Head of caudate nucleus (tissue), 42 donors: ENCODE measurements around the gene TNFRSF14.
A peak's percentile ranks its signal among the peaks of the same experiment; 100 is the strongest.

Source experiments
- DNase-seq, 42 donors: peaks; one replicate each; pipeline versions ENCODE4 v3.0.0 to v3.0.0-alpha.2; 2020 to 2021; ENCODE audit warnings: mixed read lengths in 7 of 42
- intact Hi-C: fragments of 100-400 bp; cut with DNase I; formaldehyde crosslinking; loops from one replicate; pipeline ENCODE4 v1.15.0; 2022

The TNFRSF14 gene

DNA sequence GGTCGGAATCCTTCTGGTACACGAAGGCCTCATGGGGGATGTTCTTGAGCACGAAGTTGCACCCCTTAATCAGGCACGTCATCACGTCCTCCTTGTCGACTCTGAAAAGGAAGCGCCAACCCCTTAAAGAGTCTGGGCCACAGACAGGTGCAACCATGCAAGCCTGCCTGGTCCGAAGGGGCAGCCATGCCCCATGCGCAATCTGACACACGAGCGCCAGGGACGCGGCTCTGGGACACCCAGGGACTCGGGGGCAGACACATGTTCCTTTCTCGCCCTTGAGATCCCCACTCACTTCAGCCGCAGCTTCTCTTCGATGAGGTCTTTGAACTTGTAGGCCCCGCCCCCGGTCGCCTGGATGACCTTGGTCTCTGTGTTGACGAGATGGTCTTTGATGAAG lies 35.4 kb upstream of the TNFRSF14 start:
- no peak for DNase-seq
- intact Hi-C loops: no loop called here

DNA sequence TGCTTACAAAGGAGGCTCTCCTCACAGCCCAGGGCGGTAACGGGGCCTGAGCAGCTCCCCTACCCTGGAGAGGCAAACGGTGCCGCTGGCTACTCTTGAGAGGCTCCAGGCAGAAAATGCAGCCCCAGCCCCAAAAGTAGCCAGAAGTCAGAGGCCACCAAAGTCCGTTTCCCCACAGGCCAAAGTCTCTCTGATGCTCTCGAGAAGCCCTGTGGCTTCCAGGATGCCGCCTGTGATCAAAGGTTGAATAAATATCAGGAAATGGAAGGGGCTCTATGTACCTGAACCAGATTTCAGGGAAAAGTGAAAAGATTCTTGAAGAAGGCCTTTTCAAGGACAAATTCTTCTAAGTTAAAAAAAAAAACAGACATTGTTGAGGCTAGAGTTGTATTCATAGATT lies 33.9 kb upstream of the TNFRSF14 start:
- DNase-seq: no peak
- intact Hi-C loops: no loop called here

DNA sequence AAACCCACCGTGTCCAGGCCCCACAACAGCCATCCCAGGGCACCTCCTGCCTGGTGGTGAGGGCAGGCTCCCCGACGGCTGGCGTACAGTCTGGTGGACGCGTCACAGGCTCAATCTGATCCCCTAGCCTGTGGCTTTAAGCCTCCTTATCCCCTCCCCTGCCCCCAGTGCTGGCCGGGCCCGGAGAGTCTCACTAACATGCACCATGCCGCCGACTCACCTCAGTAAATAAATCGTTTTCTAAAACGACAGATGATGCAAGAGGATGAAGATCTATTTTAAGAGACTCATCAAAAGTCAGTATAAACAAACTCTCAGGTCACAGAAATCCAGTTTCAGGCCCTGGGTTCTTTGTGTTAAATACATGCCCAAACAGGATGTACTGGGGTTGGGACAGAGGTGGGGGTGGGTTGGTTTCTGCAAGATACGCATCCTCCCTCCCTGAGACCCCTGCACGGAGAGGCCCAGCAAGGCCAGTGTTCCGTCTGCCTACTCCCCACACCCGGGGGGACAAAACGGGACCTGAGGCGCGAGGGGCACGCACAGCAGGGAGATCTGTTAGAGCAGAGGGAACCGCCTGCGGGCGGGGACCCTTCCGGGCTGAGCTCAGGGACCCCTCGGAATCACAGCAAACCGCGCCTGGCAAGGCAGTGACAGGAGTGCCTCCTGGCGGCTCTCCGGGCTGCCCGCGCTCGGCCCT lies 32.8 kb upstream of the TNFRSF14 start:
- intact Hi-C loops: no loop called here
- DNase-seq: no peak

DNA sequence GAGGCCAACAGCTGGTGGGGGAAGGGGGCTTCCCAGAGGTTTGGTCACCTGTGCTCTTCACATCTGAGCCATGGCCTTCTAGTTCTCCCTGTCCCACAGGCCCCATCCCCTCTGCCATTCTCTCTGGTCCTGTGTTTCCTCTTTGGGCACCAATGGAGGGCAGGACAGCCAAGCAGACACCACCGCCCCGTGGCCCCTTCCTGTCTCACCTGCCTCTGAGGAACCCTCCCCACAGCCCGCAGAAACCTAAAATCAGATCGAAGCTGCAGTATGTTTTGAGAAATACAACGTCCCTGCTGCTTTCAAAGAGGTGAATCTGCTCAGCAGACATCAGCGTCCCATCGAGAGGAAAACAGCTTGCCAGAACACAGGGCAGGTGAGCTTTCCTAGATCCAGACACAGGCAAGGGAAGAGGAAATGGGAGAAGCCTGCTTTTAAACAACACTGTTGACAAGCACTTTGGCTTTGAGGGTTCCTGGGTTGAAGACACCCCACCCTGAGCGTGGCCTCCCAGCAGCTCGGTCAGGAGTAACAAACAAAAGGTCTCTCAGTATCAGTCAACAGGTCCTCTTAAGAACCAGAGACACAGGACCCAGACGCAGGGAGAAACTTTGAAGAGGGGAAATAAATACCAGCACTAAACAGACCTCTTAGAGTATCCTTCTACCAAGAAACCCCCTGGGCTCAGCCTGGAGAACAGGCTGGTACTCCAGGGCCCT lies 32.1 kb upstream of the TNFRSF14 start:
- peak in 1 of 42 donors; percentile 12 for DNase-seq
- intact Hi-C loops: no loop called here

DNA sequence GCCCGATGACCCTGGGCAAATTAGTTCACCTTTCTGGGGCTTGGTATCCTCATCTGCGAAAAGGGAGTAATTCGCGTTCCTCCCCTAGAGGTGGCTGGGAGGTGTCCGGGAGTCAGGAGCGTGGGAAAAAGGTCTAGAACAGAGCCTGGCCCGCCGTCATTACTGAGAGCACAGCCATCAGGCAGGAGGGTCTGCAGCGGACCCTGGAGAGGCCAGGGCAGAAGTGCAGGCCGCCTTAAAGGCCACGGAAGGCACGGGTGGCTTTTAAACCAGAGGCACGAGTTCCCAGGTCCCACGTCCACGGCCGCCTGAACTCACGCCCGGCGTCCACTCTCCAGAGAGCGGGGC lies 30.6 kb upstream of the TNFRSF14 start:
- DNase-seq: no peak
- intact Hi-C loops: no loop called here

DNA sequence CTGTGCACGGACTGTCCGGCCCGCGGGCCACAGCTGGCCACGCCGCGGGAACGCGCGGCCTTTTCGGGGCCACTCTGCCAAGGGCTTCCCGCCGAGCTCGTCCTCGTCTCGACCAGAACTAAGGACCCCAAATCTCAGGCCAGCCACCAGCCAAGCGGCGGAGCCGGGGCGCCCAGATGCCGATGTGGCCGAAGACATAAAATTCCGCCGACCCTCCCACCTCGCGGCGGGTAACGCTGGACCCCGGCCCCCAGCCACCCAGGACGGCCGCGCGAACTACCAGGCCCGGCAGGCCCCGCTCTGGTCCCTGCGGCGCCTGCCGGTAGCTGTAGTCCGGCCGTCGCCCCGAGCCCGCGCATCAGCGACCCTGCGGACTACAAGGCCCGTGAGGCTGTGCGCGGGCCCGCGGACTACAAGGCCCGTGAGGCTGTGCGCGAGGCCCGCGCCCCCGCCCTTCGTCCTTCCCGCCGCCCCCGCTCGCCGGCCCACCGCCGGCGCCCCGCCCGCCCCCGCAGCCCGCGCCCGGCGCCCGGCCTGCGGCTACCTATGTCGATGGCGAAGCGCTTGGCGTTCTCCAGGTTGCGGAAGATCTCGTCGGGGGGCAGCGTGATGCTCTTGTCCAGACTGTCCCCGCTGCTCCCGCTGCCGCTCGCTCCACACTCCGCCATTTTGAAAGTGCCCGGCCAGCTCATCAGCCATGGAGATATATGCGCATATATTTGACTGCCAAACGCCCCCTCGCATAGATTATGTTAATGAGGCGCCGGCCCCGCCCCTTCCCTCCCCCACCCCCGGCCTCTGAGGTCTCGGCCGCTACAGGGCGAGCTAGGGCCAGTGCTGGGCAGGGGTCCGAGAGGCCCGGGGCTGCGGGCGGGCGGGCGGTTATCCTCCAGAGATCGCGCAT lies 30.0 kb upstream of the TNFRSF14 start, which contains the start of gene PANK4:
Gene PANK4, minus strand, starts transcription at position 677 of the 904 bp plus-strand sequence. Its CDS starts 9 bp downstream, at position 668.
- DNase-seq: peak; percentile 86 to 97 (median 93)
- intact Hi-C loops: loop anchor here (2.0 kb wide), 1 partner anchor 61 kb away; the partner anchor contains the start of gene PRXL2B

DNA sequence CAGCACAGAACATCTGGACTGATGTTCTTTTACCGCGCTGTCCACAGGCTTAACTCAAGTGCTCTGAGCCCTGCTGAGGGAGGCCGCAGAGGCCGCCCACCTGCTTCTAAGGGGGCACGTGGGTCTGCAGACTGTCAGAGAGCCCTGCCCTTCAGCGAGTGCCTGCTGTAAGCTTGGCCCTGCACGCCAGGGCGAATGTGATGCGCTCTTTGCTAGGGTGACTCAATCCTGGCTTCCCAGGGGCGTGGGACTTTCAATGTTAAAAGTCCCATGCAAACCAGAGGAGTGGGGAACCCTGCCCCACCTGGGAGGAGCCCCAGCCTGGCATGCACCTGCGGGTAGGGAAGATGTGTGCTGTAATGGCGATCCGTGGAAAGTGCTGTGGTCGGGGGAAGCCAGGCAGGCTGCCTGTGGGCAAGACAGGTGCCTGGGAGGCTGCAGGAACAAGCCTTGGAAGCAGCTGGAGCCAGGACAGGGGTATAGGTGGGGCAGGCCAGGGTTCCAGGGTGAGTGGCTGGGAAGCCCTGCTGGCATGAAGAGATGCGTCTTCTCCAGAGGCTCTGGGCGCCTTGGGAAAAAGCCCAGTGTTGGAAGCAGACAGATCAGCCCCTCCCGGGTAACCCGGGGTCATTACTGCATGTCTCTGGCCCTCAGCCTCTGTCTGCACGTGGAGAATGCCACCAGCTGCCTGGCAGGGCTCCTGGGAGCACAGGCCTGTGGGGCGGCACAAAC lies 29.2 kb upstream of the TNFRSF14 start:
- intact Hi-C loops: loop anchor here (2.0 kb wide), 1 partner anchor 60 kb away; the partner anchor contains the start of gene PRXL2B
- peak; percentile 60 to 92 (median 80) for DNase-seq

DNA sequence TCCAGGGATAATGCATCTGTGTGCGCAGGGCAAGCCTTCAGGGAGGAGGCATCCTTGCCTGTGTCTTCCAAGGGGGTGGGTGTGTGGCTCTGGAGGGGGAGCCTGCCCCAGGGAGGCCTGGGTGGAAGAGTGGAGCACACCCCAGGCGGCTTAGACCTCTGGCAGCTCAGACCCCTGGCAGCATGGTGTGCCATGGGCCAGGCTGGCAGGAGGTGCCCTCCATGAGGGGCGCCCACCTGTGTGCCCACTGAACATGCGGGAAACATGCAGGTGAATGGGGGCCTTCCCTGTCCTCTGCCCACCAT lies 28.7 kb upstream of the TNFRSF14 start:
- intact Hi-C loops: loop anchor here (2.0 kb wide), 1 partner anchor 59 kb away; the partner anchor contains the start of gene PRXL2B
- no peak for DNase-seq

DNA sequence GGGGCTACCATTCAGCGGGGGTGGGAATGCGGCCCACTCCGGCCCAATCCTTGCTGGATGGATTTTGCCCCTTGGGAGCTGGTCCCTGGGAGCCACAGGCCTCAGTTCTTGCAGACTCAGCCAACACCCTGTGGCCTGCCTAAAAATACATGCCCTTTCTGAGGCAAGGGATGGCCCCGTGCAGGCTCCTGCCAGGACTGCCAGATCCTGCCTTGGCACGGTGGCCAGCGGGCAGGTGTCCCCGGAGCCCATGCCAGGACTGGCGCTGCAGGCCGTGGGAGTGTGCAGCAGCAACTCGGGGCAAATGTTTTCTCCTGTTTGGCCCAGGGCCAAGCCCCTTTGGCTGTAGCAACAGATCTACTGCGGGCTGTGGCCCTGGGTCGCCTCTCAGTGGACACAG lies 28.2 kb upstream of the TNFRSF14 start:
- DNase-seq: peak in 25 of 42 donors; percentile 33 to 78 (median 58)
- intact Hi-C loops: no loop called here

DNA sequence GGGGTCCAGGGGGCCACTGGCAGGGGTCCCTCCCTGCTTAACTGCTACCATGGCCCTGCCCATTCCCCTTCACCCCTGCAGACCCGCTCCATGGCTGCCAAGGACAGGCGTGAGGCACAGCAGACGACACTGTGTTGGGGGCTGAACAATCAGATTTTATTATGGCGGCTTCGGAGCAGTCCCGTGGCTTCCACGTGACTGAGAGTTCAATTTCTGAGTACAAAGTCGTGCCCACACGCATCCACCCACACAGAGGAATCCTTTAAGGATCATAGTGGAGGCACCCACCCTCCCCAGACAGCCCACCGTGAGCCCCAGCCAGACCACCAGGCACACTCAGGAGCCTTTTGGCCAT lies 27.6 kb upstream of the TNFRSF14 start:
- intact Hi-C loops: no loop called here
- DNase-seq: peak in 29 of 42 donors; percentile 29 to 76 (median 60)

DNA sequence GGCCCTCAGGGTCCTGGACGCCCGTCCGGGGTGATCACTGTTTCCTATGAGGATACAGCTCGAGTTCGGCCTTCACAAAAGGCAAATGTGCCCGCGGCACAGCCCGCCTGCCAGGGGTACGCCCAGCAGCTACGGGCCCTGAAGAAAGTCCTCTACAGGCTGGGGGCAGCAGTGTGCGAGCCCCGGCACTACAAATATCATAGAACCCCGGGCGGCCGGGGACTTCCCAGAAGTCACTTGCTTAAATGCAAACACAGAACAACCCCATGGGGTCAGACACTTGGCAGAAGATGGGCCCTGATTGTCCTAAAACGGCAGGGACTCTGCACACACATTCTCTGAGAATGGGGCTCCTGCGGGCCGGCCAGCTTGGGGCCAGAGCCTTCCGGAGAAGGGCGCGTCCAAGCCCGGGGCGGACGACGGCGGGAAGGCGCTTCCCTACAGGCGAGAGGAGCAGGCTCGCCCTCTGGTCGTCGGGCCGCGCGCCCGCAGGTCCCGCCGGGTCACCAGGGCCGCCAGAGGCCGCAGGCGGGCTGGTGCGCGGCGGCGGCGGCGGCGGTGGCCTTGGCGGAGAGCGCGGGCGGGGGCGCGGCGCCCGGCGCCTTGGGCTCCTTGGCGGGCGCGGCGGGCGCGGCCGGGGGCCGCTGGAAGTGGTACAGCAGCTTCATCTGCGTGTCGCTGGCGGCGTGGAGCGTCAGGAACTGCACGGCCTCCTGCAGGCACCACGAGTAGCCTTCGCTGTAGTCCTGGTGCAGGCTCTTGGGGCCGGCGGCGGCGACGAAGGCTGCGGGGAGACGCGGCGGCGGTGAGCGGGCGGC lies 27.0 kb upstream of the TNFRSF14 start:
- intact Hi-C loops: no loop called here
- peak in 14 of 42 donors; percentile 30 to 66 (median 50) for DNase-seq

DNA sequence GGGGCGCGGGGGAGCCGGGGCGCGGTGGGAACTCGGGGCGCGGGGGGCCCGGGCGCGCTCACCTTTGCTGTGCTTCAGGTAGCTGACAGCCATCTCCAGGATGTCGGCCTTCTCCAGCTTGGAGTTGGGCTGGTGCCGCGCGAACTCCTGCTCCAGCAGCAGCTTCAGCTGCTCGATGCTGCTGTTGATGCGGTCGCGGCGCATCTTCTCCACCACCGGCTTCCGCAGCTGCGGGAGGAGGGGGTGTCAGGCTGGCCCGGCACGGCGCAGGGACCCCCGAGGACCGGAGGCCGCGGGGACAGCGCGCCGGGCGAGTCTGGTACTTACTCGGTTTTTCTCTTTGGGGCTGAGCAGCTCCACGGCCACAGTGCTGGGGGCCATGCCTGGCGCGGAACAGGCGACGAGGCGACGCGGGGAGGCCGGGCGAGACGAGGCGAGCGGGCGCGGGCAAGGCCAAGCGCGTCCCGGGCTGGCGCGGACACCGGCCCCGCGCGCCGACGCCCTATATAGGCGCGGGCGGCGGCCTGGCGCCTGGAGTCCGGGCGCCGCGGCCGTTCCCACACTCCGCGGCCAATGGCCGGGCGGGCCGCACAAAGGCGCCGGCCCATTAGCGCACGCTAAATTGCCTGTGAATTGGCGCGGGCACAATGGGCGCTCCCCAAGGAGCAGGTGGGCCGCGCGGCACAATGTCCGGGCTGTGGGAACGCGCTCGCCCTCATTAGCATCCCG lies 26.2 kb upstream of the TNFRSF14 start, which contains the start of gene HES5:
Gene HES5, minus strand, starts transcription at position 480 of the 729 bp plus-strand sequence. Its CDS starts 99 bp downstream, at position 381.
- peak in 29 of 42 donors; percentile 32 to 83 (median 62) for DNase-seq
- intact Hi-C loops: no loop called here

DNA sequence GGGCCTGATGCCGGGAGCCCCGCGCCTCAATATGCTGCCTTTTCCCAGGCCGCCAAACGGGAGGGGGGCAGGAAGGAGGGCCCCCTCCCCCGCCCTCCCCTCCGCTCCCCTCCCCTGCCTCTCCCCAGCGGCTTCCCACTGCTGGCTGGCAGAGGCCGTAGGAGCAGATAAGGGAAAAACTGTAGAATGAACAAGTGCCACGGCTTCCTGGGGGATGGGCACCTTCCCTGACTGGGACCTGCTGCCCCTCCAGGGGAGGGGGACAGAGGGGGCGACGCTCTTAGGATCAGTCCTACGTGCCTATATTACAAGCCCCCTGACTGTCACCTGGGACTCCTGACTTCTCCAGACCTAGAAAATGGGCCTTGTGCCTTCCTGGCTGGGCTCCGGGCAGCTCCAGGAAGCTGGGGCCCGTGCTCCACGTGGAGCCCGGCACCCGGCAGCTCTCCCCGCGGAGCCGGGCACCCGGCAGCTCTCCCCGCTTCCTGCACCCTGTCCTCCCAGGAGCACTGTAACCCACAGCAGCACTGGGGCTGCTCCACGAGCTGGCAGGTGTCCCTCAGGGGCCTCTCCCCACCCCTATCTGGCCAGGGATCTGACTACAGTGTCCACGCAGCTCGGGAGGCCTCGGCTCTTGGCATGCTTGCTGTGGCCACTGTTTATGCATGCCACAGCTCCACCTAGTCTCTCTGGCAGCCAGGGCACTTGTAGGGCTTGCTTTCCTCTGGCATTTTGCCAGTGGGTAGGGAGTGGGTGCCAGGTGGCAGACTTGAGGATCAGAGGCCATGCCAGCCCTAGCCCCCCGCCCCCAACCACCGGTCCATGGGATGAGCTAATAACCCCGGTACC lies 25.4 kb upstream of the TNFRSF14 start:
- DNase-seq: peak in 14 of 42 donors; percentile 15 to 72 (median 52)
- intact Hi-C loops: no loop called here

DNA sequence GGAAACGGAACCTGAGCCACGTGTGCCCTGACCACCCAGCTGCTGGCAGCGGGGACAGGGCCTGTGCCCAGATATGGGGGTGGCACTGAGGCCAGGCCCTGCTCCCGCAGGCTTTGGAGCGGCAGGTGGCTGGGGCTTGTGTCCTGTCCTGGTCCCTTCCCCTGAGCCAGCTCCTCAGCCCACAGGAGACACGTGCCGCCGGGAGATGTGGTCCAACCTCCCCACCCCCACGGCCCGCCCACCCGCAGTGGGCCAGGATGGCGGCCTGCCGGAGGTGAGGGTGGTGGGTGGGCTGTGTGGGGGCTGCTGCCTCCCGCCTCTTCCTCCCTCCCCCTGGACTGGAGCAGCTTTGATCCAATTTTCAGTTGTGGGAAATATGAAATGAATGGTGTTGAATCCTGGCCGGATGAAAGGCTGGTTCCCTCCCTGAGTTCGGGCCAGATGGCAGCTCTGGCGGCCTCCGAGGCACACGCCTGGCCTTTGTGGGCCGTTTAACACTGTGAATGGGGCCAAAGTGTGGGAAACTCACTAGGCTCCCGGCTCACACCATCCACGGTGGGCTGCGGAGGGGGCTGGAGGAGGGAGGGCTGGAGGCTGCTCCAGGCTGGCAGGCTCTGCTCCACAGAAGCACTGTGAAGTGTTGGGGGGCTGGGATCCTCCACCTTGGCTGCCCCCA lies 23.5 kb upstream of the TNFRSF14 start:
- intact Hi-C loops: no loop called here
- peak in 8 of 42 donors; percentile 12 to 68 (median 49) for DNase-seq

DNA sequence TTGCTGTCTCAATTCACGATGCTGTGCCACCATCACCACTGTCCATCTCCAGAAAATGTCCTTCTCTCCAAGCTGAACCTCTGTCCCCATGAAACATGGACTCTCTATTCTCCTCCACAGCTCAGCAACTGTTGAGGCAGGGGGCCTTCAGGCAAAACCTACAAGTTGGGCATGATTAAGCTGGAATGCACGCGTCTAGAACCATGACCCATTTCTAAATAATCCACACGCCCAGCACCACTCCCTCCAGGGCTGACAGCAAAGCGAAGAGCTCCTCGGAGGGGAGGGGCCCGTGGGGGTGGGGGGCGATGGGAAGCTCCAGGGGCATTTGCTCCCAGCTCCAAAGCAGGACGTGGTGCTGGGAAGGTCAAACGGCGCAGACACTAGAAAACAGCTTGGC lies 22.8 kb upstream of the TNFRSF14 start:
- DNase-seq: no peak
- intact Hi-C loops: no loop called here

DNA sequence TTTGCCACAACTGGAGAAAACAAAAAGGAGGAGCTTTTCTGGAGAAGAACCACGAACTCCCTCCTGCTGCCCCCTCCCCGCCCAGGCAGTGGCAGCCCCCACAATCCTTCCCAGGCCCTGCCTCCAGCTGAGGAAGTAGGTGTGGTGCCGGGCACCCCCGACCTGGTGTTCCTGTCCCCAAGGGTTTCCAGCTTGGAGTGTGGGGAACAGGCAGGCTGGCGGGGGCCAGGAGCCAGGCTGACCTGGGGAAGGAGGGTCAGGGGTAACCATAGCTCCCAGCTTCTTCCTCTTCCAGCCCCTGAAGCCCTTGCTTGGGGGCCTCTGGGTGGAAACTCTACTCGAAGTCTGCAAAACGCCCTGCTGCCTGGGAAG lies 21.9 kb upstream of the TNFRSF14 start:
- intact Hi-C loops: no loop called here
- DNase-seq: no peak
